Measurements from ENCODE around the gene BTBD2. TPM values are rescaled to one million over a fixed set of nuclear protein-coding genes. Genes with fewer than 3 reads are reported as not detected.
A peak's percentile ranks its signal among the peaks of the same experiment; 100 is the strongest.

Gene BTBD2
- total RNA-seq, 1 donor from 2014 or later = 34.9 TPM

GRCh38 chr19:1967087-1967608 lies 48.4 kb downstream of the BTBD2 start:
- DNase-seq (ENCODE audit: low read depth in 2 of 2) = no peak

GRCh38 chr19:1962674-1963073 lies 52.8 kb downstream of the BTBD2 start:
- no peak for DNase-seq (ENCODE audit: low read depth in 2 of 2)

GRCh38 chr19:1961000-1961883 lies 54.3 kb downstream of the BTBD2 start:
- DNase-seq (ENCODE audit: low read depth in 2 of 2) = no peak

GRCh38 chr19:1959928-1960589 lies 55.5 kb downstream of the BTBD2 start:
- no peak for DNase-seq (ENCODE audit: low read depth in 2 of 2)

GRCh38 chr19:1957562-1958248 lies 57.8 kb downstream of the BTBD2 start:
- no peak for DNase-seq (ENCODE audit: low read depth in 2 of 2)

GRCh38 chr19:1956868-1957492 lies 58.5 kb downstream of the BTBD2 start:
- DNase-seq (ENCODE audit: low read depth in 2 of 2) = no peak

- DNase-seq (ENCODE audit: low read depth in 2 of 2) = no peak
Measured at GRCh38 chr19:1956122-1956494, 59.4 kb downstream of the BTBD2 start.

- DNase-seq (ENCODE audit: low read depth in 2 of 2) = no peak
Measured at GRCh38 chr19:1955171-1956121, 60.1 kb downstream of the BTBD2 start.

- DNase-seq (ENCODE audit: low read depth in 2 of 2) = no peak
Measured at GRCh38 chr19:1954532-1954933, 61.0 kb downstream of the BTBD2 start.

GRCh38 chr19:1953441-1954094 lies 61.9 kb downstream of the BTBD2 start:
- DNase-seq (ENCODE audit: low read depth in 2 of 2) = no peak

- DNase-seq (ENCODE audit: low read depth in 2 of 2) = no peak
Measured at GRCh38 chr19:1953037-1953436, 62.5 kb downstream of the BTBD2 start.

- DNase-seq (ENCODE audit: low read depth in 2 of 2) = no peak
Measured at GRCh38 chr19:1952635-1953034, 62.9 kb downstream of the BTBD2 start.

GRCh38 chr19:1950640-1951039 lies 64.9 kb downstream of the BTBD2 start:
- DNase-seq (ENCODE audit: low read depth in 2 of 2) = no peak

- no peak for DNase-seq (ENCODE audit: low read depth in 2 of 2)
Measured at GRCh38 chr19:1949304-1950101, 66.0 kb downstream of the BTBD2 start.

- DNase-seq (ENCODE audit: low read depth in 2 of 2) = no peak
Measured at GRCh38 chr19:1947651-1948209, 67.8 kb downstream of the BTBD2 start.

GRCh38 chr19:1945899-1946298 lies 69.6 kb downstream of the BTBD2 start:
- peak; percentile 23 to 65 for DNase-seq (ENCODE audit: low read depth in 2 of 2)

GRCh38 chr19:1944916-1945561 lies 70.5 kb downstream of the BTBD2 start:
- DNase-seq (ENCODE audit: low read depth in 2 of 2) = no peak

Data from lung microvascular endothelial cell (primary cell).